Stimulated activated memory B cell treated with anti-CD40 and anti-IgM and Interleukin-4, amounts not matched to agents 10 μg/mL and 1 μg/mL and 100 μg/mL, for 72 hours (primary cell): Measurements from ENCODE around the gene PADI3.
A peak's percentile ranks its signal among the peaks of the same experiment; 100 is the strongest.
"Not testable (repeated sequence)": the region's sequence is repeated elsewhere in the genome, so short reads cannot be mapped to it uniquely, and the experiment has no call there.

ENCODE experiments used
- ATAC-seq: fragments of 150-1000 bp; cut with Tn5 transposase; 2 replicates; pipeline ENCODE4 v1.10.0; 2021
- H3K27ac Mint-ChIP-seq: one replicate; pipeline ENCODE4 v1.8.0; 2022; ENCODE audit warnings: mild to moderate bottlenecking, mixed read lengths
- H3K27me3 Mint-ChIP-seq: one replicate; pipeline ENCODE4 v1.8.0; 2022; ENCODE audit warnings: mixed read lengths
- H3K36me3 Mint-ChIP-seq: one replicate; pipeline ENCODE4 v1.8.0; 2022; ENCODE audit warnings: mixed read lengths
- H3K4me1 Mint-ChIP-seq: one replicate; pipeline ENCODE4 v1.8.0; 2022; ENCODE audit warnings: mixed read lengths
- H3K4me3 Mint-ChIP-seq: one replicate; pipeline ENCODE4 v1.8.0; 2022; ENCODE audit warnings: mild to moderate bottlenecking, moderate library complexity, mixed read lengths
- H3K9me3 Mint-ChIP-seq: one replicate; pipeline ENCODE4 v1.8.0; 2022; ENCODE audit warnings: mixed read lengths

PADI3 gene

DNA sequence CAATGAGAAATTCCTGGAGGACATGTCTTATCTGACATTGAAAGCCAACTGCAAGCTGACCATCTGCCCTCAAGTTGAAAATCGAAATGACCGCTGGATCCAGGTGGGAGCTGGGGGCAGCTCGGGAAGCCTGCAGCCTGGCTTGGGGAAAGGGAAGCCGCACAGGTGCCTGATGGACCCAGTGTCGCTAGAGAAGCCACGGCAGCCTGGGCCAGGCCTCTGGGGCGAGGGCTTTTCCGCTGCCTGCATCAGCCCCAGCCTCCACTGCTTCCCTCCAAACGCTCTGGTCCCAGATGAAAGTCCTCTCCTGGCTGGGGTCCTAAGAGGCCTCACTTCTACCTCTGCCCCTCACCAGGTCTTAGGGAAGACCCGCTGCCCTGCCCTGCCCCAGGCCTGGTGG lies 18.8 kb upstream of the PADI3 start:
- Mint-ChIP-seq H3K27ac (peak overlapping the region; percentile 17), H3K4me1 (peaks cover 22% of the 10 kb centered on the region), H3K27me3 (peaks cover 7% of the 10 kb centered on the region)

DNA sequence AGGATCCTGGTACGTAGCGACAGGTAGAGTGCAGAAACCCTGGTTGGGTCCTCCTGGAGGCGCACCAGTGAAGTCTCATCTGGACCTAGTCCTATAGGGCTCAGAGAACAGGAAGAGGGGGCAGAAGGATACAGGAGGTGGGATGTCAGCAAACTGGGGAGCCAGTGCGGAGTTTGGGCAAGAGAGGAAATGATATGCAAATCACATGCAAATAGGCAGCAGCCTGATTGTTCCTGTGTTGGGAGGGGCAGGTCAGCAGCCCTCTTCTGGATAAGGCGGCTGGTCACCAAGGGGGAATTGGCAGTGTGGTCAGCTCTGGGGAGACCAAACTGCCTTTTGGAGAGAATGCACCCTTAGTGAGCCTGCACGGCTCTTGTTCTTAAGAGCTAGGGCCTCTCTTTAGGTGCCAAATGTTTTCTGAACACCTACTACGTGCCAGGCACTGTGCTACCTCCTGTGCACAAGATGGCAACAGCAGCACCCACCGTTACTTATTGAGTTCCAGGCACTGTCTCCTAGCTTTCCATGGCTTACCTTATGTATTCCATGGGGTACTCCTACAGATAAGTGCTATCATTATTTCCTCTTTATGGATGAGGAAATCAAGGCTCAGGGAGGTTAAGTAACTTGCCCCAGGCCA lies 18.1 kb upstream of the PADI3 start:
- Mint-ChIP-seq H3K36me3 (no peaks in the 10 kb centered on the region), H3K27me3 (peaks cover 10% of the 10 kb centered on the region), H3K9me3 (no peaks in the 10 kb centered on the region), H3K4me3 (no peak overlapping the region), H3K4me1 (peaks cover 26% of the 10 kb centered on the region), H3K27ac (peak overlapping the region; percentile 17)
- ATAC-seq = no peak

More for the DNA sequence above, 18.8 kb upstream of the PADI3 start:
- no peak overlapping the region for H3K4me3 Mint-ChIP-seq
- no peaks in the 10 kb centered on the region for H3K36me3 Mint-ChIP-seq
- no peaks in the 10 kb centered on the region for H3K9me3 Mint-ChIP-seq
- ATAC-seq = no peak

DNA sequence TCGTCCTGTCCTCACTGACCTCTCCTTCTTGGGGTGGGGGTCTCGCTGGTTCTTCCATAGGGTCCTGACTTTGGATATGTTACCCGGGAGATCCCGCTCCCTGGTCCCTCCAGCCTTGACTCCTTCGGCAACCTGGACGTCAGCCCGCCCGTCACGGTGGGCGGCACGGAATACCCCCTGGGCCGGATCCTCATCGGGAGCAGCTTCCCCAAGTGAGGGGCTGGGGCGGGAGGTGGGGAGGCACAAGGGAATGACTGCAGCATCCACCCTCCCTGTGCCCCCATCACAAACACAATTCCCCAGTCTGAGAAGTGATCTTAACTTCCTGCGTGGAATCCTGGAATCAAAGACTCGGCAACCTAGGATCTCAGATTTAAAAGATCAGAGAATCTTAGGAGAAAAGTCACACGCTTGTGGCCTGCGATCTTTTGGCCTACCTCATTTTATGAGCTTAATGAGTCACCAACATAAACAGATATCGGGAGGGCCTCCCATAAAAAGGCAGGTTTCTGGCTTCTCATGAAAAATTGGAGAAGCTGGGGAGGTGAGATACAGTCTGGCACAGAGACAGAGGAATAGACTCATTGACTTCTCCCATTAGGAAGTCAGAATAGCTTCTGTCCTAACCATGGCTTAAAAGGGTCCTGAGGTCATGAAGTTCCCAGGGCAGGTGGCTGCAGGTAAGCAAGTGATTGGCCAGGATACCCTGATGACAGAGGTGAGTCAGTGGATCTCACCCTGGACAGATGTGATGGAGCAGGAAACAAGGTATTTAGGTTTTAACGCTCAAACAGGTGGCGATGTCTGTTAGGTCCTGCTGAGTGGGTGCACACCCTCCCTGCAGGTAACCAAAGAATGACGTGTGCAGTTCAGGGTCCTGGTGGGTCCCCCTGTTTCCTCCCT lies 15.9 kb upstream of the PADI3 start:
- H3K9me3 Mint-ChIP-seq = no peaks in the 10 kb centered on the region
- H3K27ac Mint-ChIP-seq = peak overlapping the region; percentile 66
- H3K4me1 Mint-ChIP-seq = peaks cover 39% of the 10 kb centered on the region
- H3K4me3 Mint-ChIP-seq = no peak overlapping the region
- H3K27me3 Mint-ChIP-seq = peaks cover 10% of the 10 kb centered on the region
- peak; percentile 2 for ATAC-seq
- no peaks in the 10 kb centered on the region for H3K36me3 Mint-ChIP-seq

DNA sequence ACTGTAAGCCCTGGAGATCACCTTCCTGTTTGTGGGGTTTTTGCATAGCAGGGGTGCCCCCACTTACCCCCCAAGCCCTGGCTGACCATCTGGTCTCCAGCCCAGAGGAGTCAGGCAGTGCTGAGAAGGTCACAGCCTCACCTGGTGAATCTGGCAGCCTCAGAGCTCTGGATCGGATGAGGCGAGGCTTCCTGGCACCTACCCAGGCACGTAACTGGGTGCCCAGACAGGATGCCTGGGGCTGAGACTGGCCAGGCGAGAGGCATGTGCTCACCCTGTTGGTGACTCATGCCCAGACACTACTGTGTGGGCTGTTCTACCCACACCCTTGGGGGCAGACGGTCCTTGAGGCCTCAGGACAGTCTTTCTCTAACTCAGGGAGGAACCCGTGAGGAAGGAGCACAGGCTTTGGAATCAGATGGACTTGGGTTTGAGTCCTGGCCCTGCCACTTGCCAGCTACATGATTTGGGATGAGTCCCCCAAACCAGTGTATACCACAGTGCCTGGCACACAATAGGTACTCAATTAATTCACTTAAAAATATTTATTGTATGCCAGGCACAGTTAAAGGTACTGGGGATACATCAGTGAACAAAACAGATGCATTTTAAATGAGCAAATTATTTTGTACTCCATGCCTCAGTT lies 15.1 kb upstream of the PADI3 start:
- peak; percentile 78 for ATAC-seq
- Mint-ChIP-seq H3K27ac (peak overlapping the region; percentile 66), H3K4me3 (no peak overlapping the region), H3K4me1 (peaks cover 39% of the 10 kb centered on the region), H3K36me3 (no peaks in the 10 kb centered on the region), H3K9me3 (no peaks in the 10 kb centered on the region), H3K27me3 (peaks cover 10% of the 10 kb centered on the region)

DNA sequence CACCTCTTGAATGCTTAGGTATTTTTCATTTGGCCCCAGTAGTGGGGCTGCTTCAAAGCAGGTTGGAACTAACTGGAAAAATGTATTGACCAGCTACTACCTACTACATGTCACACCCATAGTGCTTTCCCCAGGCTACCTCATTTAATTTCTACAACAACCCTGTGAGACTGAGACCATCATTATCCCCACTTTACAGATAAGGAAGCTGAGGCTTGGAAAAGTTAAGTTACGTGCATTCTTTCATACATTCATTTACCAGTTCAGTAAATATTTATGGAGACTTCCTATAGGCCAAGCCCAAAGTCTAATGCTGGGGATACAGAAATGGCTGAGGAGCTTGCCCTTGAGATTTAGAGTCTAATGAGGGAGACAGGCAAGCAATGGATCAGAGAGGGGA lies 14.5 kb upstream of the PADI3 start:
- Mint-ChIP-seq H3K27ac (peak overlapping the region; percentile 48), H3K4me1 (peaks cover 39% of the 10 kb centered on the region), H3K9me3 (no peaks in the 10 kb centered on the region), H3K27me3 (peaks cover 10% of the 10 kb centered on the region), H3K4me3 (no peak overlapping the region), H3K36me3 (no peaks in the 10 kb centered on the region)
- ATAC-seq = no peak

DNA sequence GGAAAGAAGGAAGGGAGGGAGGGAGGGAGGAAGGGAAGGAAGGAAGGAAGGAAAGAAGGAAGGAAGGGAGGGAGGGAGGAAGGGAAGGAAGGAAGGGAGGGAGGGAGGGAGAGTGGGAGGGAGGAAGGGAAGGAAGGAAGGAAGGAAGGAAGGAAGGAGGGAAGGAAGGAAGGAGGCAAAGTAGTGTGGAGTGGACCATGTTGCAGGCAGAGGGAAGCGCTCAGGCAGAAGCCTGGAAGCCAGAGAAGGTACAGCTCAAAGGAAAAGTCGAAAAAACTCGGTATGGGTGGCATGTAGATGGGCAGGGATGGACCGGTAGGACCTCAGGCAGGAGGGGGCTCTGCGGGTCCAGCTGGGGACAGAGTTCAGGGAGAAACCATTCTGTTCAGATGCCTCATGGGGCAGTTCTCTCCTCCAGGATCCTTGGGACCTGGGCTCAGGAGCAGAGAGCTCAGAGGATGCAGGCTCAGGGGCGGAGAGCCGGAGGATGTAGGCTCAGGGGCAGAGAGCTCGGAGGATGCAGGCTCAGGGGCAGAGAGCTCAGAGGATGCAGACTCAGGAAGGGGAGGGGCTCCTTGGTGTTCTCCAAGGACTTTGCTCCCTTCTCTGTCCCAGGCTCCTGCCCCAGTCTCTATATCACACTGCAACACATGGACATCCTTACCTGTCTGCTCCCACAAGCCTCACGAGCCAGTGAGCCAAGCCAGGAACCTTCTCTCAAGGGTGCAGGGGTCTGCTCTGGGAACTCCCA lies 13.6 kb upstream of the PADI3 start:
- H3K4me3 Mint-ChIP-seq = no peak overlapping the region
- peaks cover 12% of the 10 kb centered on the region for H3K27me3 Mint-ChIP-seq
- H3K36me3 Mint-ChIP-seq = no peaks in the 10 kb centered on the region
- peak overlapping the region; percentile 48 for H3K27ac Mint-ChIP-seq
- no peak for ATAC-seq
- no peaks in the 10 kb centered on the region for H3K9me3 Mint-ChIP-seq
- peaks cover 38% of the 10 kb centered on the region for H3K4me1 Mint-ChIP-seq

DNA sequence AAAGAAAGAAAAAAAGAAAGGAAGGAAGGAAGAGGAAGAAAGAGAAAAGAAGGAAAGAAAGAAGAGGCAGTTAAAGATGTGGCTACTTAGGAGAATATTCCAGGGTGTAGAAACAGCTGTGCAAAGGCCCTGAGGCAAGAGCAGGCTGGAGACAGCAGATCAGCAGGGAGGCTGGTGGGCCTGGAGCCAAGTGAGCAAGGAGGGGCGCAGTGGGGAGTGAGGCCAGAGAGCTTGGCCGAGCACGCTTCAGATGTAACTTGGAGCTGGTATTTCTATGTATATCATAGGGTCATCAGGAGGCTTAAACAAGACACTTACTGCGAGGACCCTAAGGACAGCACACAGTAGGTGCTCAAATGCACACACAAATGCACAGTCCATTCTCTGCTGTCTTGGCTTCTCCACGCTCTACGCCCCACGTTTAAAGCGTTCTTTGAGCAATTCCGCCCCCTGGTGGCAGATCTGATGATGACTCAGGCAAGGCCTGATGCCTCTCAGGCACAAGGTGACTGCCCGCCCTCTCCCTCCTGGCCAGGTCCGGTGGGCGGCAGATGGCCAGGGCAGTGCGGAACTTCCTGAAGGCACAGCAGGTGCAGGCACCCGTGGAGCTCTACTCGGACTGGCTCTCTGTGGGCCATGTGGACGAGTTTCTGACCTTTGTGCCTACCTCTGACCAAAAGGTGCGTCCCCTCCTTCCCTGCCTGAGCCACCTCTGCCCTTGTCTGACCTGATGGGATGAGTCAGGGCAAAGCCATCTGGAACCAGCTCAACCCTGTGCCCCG lies 11.9 kb upstream of the PADI3 start:
- ATAC-seq = peak; percentile 82
- Mint-ChIP-seq H3K9me3 (no peaks in the 10 kb centered on the region), H3K27me3 (peaks cover 25% of the 10 kb centered on the region), H3K4me3 (no peak overlapping the region), H3K27ac (peak overlapping the region; percentile 57), H3K4me1 (peaks cover 31% of the 10 kb centered on the region), H3K36me3 (no peaks in the 10 kb centered on the region)

DNA sequence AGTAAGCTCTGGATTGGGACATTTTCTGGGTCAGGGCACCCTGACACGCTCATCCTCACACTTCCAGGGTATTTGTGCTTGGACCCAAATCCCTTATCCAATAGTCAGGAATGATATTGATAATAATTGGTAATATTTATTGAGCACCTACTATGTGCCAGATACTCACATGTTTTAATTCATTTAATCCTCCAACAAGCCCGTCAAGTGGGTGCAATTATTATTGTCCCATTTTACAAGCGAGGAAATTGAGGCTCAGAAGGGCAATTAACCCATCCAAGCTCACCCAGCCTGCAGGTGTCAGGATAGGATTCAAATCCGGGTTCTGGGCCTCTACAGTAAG lies 11.4 kb upstream of the PADI3 start:
- peaks cover 31% of the 10 kb centered on the region for H3K4me1 Mint-ChIP-seq
- no peaks in the 10 kb centered on the region for H3K36me3 Mint-ChIP-seq
- H3K27me3 Mint-ChIP-seq = peaks cover 25% of the 10 kb centered on the region
- ATAC-seq = no peak
- peak overlapping the region; percentile 57 for H3K27ac Mint-ChIP-seq
- H3K9me3 Mint-ChIP-seq = no peaks in the 10 kb centered on the region
- no peak overlapping the region for H3K4me3 Mint-ChIP-seq

DNA sequence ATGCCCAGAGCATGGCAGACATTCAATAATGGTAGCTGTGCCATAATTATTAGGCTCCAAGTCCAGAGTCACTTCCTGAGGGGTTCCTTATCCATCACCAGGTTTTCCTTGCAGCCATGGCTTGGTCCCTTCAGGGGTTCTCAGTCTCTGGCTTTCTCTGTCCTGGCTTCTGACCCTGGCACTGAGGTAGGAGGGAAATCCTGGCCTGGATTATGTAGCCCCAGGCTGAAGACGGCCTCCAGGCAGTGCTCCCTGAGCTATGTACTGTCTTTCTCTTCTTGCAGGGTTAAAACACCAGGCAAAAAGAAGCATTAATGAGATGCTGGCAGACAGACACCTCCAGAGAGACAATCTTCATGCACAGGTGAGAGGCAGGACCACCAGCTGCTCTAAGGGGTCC lies 9.5 kb upstream of the PADI3 start:
- Mint-ChIP-seq H3K4me3 (no peak overlapping the region), H3K9me3 (no peaks in the 10 kb centered on the region), H3K27ac (no peak overlapping the region), H3K4me1 (peaks cover 24% of the 10 kb centered on the region), H3K36me3 (no peaks in the 10 kb centered on the region), H3K27me3 (peaks cover 25% of the 10 kb centered on the region)
- ATAC-seq = peak; percentile 46

DNA sequence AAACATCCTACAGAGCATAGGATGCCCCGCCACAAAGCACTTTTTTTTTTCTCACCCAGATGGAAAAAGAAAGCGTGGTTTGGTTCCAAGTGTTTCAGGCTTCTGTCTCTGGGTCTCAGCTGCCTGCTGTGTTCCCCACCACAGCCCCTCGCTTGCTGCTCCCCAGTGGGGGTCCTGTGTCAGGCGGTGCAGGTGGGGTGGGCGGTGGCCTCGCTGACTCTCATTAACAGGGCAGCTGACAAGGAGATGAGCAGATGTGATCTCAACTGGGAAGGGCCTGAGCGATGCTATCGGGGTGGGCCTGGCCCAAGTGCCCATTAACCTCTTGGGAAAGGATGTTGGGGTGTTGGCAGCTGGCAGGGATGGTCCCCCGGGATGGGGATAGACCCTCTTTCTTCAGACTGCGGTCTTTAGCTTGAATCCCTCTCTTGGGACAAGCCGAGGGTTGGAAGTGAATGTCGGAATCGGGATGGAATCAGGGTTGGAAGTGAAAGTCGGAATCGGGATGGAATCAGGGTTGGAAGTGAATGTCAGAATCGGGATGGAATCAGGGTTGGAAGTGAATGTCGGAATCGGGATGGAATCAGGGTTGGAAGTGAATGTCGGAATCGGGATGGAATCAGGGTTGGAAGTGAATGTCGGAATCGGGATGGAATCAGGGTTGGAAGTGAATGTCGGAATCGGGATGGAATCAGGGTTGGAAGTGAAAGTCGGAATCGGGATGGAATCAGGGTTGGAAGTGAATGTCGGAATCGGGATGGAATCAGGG lies 7.7 kb upstream of the PADI3 start:
- not testable (repeated sequence) for ATAC-seq, H3K4me3 Mint-ChIP-seq, H3K36me3 Mint-ChIP-seq

DNA sequence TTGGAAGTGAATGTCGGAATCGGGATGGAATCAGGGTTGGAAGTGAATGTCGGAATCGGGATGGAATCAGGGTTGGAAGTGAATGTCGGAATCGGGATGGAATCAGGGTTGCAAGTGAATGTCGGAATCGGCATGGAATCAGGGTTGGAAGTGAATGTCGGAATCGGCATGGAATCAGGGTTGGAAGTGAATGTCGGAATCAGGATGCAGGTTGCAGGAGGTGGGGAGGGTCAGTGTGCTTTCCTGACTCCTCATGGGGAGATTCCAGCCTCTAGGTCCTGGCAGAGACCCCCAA lies 7.2 kb upstream of the PADI3 start:
- peaks cover 26% of the 10 kb centered on the region for H3K27me3 Mint-ChIP-seq
- H3K4me3 Mint-ChIP-seq, H3K9me3 Mint-ChIP-seq, H3K36me3 Mint-ChIP-seq, ATAC-seq, H3K4me1 Mint-ChIP-seq, H3K27ac Mint-ChIP-seq: not testable (repeated sequence)

More for the DNA sequence above, 7.7 kb upstream of the PADI3 start:
- peaks cover 26% of the 10 kb centered on the region for H3K27me3 Mint-ChIP-seq
- peaks cover 13% of the 10 kb centered on the region for H3K4me1 Mint-ChIP-seq
- H3K27ac Mint-ChIP-seq = peak overlapping the region; percentile 6
- H3K9me3 Mint-ChIP-seq = not testable (repeated sequence)

DNA sequence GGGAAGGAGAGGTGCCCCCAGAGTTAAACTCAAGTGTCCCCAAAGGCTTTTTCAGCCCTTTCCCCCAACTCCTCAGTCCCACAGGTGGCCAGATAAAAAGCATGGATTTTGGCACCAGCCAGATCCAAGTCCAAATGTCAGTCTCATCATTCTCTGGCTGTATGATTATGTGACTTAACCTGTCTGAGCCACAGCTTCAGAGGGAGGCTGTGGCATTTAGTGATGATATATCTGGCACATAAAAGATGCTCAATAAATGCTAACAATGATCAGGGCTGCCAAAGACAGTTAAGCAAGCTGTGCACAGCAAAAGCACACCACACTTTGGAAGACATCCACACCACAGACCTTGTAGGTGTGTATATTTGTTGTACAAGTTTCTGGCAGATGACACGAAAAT lies 5.6 kb upstream of the PADI3 start:
- no peaks in the 10 kb centered on the region for H3K36me3 Mint-ChIP-seq
- no peaks in the 10 kb centered on the region for H3K4me1 Mint-ChIP-seq
- H3K27me3 Mint-ChIP-seq = peaks cover 40% of the 10 kb centered on the region
- H3K4me3 Mint-ChIP-seq = no peak overlapping the region
- ATAC-seq = no peak
- no peak overlapping the region for H3K27ac Mint-ChIP-seq
- H3K9me3 Mint-ChIP-seq = no peaks in the 10 kb centered on the region

DNA sequence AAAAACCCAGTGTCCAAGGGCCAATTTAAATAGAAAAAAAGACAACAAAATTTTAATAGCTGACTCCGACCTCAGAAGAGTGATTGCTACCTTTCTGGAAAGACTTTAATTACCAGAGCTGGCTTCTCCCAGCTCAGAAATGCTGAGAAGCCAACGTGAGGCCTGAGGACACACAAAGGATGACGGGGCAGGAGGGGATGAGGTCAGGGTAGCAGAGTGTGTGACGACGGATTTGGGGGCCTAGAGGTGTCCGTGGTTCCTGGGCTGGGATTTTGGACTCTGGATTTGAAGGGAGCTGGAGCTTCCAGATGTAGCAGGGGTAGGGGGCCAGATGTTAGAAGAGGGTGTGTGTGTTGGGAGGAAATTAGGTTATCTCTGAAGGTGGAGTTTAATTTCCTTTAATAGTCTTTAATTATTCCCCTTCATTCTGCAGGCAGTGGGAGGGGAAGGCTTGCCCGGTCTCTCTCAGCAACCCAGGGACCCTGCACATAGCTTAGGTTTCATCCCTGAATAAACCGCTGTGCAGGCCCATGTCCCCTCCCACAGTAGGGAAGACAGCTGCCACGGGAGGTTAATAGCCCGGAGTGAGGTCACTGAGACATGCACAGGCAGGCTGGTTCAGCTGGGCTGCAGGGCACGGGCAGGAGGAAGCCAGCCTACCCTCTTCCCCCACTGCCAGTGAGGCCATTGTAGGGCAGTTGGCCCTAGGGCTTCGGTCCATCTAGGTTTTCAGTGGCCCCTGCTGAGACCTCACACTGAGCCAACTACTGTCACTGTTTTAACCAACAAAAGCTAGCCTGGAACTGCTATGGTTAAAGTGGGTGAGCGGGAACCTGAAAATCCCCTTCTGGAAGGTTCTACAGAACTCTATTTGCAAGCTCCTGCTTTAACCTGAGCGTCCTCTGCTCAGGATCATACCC lies 3.8 kb upstream of the PADI3 start:
- ATAC-seq = no peak
- Mint-ChIP-seq H3K9me3 (no peaks in the 10 kb centered on the region), H3K27ac (no peak overlapping the region), H3K4me1 (no peaks in the 10 kb centered on the region), H3K4me3 (no peak overlapping the region), H3K27me3 (peaks cover 43% of the 10 kb centered on the region), H3K36me3 (no peaks in the 10 kb centered on the region)
